Adrenal gland (tissue), 5 donors: ENCODE data around the gene ITGB3BP.

ENCODE experiments used
- CTCF ChIP-seq, 6 experiments: fragments of 450-650 bp in 4 of 6; fragments of 200-600 bp in 2 of 6; sonication (generic) in 1 of 6; IDR thresholded peaks; 1 replicate in 5 of 6; 2 replicates in 1 of 6; pipeline versions ENCODE4 v1.5.1 to v1.8.0; 2016 to 2021; ENCODE audit warnings: antibody characterized with exemption in 6 of 6, mild to moderate bottlenecking in 2 of 6, moderate library complexity in 1 of 6
- POLR2A ChIP-seq, 2 donors: fragments of 450-650 bp; IDR thresholded peaks; one replicate each; pipeline ENCODE4 v1.6.1; 2017; ENCODE audit warnings: antibody characterized with exemption in 2 of 2, mild to moderate bottlenecking in 2 of 2, moderate library complexity in 1 of 2
- donor health status: DM: no; HTN: no; CAD: no.

DNA sequence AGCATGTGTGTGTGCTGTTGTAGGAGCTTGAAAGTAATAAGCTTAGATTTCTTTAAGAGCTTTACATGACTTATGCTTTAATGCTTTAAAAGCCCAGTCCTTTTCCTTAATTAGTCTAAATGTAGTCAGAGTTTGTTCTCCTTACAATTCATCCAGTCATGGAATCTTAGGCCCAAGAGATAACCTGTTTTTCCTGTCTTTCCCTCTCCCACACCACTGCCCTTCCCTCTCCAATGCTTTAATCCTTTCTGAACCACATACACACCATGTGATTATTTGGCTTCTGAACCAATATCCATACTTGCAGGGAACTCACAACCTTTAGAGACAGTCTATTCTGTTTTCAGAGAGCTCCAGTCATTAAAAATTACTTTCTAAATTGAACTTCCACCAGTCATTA, 118.0 kb downstream of the ITGB3BP start:
- TF ChIP-seq CTCF (IDR thresholded peaks at IDR 0.05) (no peak), POLR2A (IDR thresholded peaks at IDR 0.05) (no peak)
